ENCODE measurements around the gene CABP1.
A peak's percentile ranks its signal among the peaks of the same experiment; 100 is the strongest.
"Not testable (repeated sequence)": the region's sequence is repeated elsewhere in the genome, so short reads cannot be mapped to it uniquely, and the experiment has no call there.

The CABP1 gene

GRCh38 chr12:120639771-120640721 lies at the start of gene CABP1:
TSS of gene CABP1 (plus strand) at chr12:120640626. CDS start at chr12:120640686, 60 bp downstream.
- Mint-ChIP-seq H3K4me3 (peak within 1 kb of the TSS; percentile 68), H3K27me3 (peaks cover 38% of the 10 kb centered on the region), H3K9me3 (no peaks in the 10 kb centered on the region), H3K4me1 (peaks cover 8% of the 10 kb centered on the region), H3K27ac (no peak within 1 kb of the TSS), H3K36me3 (ENCODE audit: low read depth) (no peaks in the 10 kb centered on the region)
- ATAC-seq, result peak; percentile 86
- peak; percentile 83 for DNase-seq

- no peak for ATAC-seq
- Mint-ChIP-seq H3K27ac (no peak overlapping the region), H3K4me3 (no peak overlapping the region), H3K9me3 (no peaks in the 10 kb centered on the region), H3K36me3 (ENCODE audit: low read depth) (no peaks in the 10 kb centered on the region), H3K27me3 (no peaks in the 10 kb centered on the region), H3K4me1 (no peaks in the 10 kb centered on the region)
- DNase-seq, result no peak
Observed at GRCh38 chr12:120590741-120591407, 49.6 kb upstream of the CABP1 start.

GRCh38 chr12:120592121-120593049 lies 48.0 kb upstream of the CABP1 start:
- H3K4me3 Mint-ChIP-seq, result no peak overlapping the region
- no peaks in the 10 kb centered on the region for H3K4me1 Mint-ChIP-seq
- H3K27me3 Mint-ChIP-seq, result no peaks in the 10 kb centered on the region
- H3K9me3 Mint-ChIP-seq, result no peaks in the 10 kb centered on the region
- H3K27ac Mint-ChIP-seq, result no peak overlapping the region
- ATAC-seq (no peak), DNase-seq (no peak)
- no peaks in the 10 kb centered on the region for H3K36me3 Mint-ChIP-seq (ENCODE audit: low read depth)

DNA sequence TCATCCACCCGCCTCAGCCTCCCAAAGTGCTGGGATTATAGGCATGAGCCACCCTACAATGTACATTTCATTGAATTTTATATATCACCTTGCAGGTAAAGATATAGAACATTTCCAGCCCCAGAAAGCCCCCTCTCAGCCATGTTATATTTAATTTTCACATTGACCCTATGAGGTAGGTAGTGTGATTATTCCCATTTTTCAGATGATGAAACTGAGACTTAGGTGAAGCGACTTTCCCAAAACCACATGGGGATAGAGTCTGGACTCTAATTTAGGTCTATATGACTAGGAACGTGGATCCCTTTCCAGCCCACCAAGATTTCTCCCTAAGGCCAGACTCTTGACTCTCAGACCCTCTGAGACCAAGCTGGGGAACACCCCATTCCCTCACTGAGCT lies 43.5 kb upstream of the CABP1 start:
- Mint-ChIP-seq H3K4me3 (no peak overlapping the region), H3K9me3 (no peaks in the 10 kb centered on the region), H3K36me3 (ENCODE audit: low read depth) (no peaks in the 10 kb centered on the region), H3K27ac (no peak overlapping the region), H3K4me1 (no peaks in the 10 kb centered on the region), H3K27me3 (peaks cover 5% of the 10 kb centered on the region)
- DNase-seq, result no peak
- ATAC-seq, result no peak

DNA sequence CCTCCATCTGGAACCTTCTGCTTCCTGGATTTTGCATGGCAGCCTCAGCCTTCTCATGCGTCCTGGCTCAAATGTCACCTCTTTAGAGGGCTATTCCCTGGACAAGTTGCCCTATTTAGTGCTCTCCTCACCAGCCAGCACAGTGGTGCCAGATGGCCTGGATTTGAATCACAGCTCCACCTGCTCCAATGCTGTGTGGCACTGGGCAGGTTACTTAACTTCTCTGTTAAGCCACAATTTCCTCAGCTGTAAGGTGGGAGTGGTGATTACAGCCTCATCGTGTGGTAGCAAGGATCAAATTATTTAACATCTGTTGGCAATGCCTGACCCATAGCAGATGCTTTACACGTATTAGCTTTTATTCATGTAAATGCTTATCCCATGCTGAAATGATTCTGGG lies 42.6 kb upstream of the CABP1 start:
- H3K4me3 Mint-ChIP-seq, result no peak overlapping the region
- H3K4me1 Mint-ChIP-seq, result no peaks in the 10 kb centered on the region
- no peaks in the 10 kb centered on the region for H3K9me3 Mint-ChIP-seq
- no peak overlapping the region for H3K27ac Mint-ChIP-seq
- no peak for DNase-seq
- no peaks in the 10 kb centered on the region for H3K36me3 Mint-ChIP-seq (ENCODE audit: low read depth)
- peaks cover 7% of the 10 kb centered on the region for H3K27me3 Mint-ChIP-seq
- ATAC-seq, result no peak

DNA sequence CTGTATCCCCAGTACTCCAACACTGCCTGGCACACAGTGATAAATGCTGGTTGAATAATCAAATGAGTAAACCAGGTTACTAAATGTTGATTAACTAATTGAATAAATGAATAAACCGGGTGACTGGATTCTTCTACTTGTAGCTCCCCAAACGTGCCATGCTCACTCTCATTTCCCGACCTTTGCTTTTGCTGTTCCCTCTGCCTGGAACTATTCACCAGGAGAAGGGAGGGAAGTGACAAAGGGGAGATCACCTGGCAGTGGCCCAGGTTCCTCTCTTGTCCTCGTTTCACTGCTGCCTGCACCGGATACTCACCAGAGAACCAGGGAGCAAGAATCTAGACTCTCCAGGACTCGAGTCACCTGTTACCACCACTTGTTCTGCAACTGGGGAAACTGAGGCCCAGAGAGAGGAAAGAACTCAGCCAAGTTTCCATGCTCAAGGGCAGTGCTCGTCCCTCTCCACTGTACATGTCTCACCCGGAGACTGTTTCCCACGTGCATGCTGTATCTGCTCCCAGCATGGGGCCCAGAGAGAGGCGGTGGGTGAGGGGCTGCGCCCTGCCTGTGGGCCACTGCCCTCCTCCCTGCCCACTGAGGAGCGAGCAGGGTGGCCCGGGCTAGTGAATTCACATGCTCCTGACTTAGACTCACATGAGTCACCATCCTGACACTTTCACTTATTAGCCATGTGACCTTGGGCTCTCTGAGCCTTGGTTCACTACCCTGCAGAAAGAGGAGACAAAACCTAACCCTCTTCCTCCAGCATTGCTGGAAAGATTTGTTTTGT lies 41.6 kb upstream of the CABP1 start:
- DNase-seq, result no peak
- ATAC-seq, result peak; percentile 46
- Mint-ChIP-seq H3K9me3 (no peaks in the 10 kb centered on the region), H3K27me3 (peaks cover 7% of the 10 kb centered on the region), H3K4me1 (no peaks in the 10 kb centered on the region), H3K27ac (no peak overlapping the region), H3K4me3 (no peak overlapping the region), H3K36me3 (ENCODE audit: low read depth) (no peaks in the 10 kb centered on the region)

GRCh38 chr12:120599672-120600552 lies 40.5 kb upstream of the CABP1 start:
- Mint-ChIP-seq H3K27me3 (peaks cover 7% of the 10 kb centered on the region), H3K4me1 (no peaks in the 10 kb centered on the region), H3K27ac (no peak overlapping the region), H3K9me3 (no peaks in the 10 kb centered on the region), H3K36me3 (ENCODE audit: low read depth) (no peaks in the 10 kb centered on the region), H3K4me3 (no peak overlapping the region)
- ATAC-seq (no peak), DNase-seq (no peak)

- H3K27me3 Mint-ChIP-seq; ATAC-seq; H3K9me3 Mint-ChIP-seq; H3K36me3 Mint-ChIP-seq (ENCODE audit: low read depth); DNase-seq; H3K4me1 Mint-ChIP-seq; H3K4me3 Mint-ChIP-seq; H3K27ac Mint-ChIP-seq: not testable (repeated sequence)
Observed at GRCh38 chr12:120602416-120602815, 38.0 kb upstream of the CABP1 start.

- peaks cover 10% of the 10 kb centered on the region for H3K4me1 Mint-ChIP-seq
Observed at GRCh38 chr12:120610560-120610959, 29.9 kb upstream of the CABP1 start.

GRCh38 chr12:120611534-120611933 lies 28.9 kb upstream of the CABP1 start:
- not testable (repeated sequence) for ATAC-seq; DNase-seq; H3K27ac Mint-ChIP-seq; H3K36me3 Mint-ChIP-seq (ENCODE audit: low read depth); H3K27me3 Mint-ChIP-seq; H3K4me3 Mint-ChIP-seq; H3K9me3 Mint-ChIP-seq
- H3K4me1 Mint-ChIP-seq, result peaks cover 10% of the 10 kb centered on the region

More at GRCh38 chr12:120610560-120610959, 29.9 kb upstream of the CABP1 start:
- Mint-ChIP-seq H3K36me3 (ENCODE audit: low read depth) (no peaks in the 10 kb centered on the region), H3K9me3 (no peaks in the 10 kb centered on the region), H3K27me3 (no peaks in the 10 kb centered on the region), H3K27ac (no peak overlapping the region), H3K4me3 (no peak overlapping the region)
- DNase-seq, result no peak
- no peak for ATAC-seq

GRCh38 chr12:120614848-120615247 lies 25.6 kb upstream of the CABP1 start:
- H3K36me3 Mint-ChIP-seq (ENCODE audit: low read depth), result no peaks in the 10 kb centered on the region
- DNase-seq, result no peak
- H3K4me1 Mint-ChIP-seq, result peaks cover 14% of the 10 kb centered on the region
- no peaks in the 10 kb centered on the region for H3K9me3 Mint-ChIP-seq
- ATAC-seq, result peak; percentile 79
- no peak overlapping the region for H3K4me3 Mint-ChIP-seq
- H3K27me3 Mint-ChIP-seq, result peaks cover 20% of the 10 kb centered on the region
- H3K27ac Mint-ChIP-seq, result peak overlapping the region; percentile 71

DNA sequence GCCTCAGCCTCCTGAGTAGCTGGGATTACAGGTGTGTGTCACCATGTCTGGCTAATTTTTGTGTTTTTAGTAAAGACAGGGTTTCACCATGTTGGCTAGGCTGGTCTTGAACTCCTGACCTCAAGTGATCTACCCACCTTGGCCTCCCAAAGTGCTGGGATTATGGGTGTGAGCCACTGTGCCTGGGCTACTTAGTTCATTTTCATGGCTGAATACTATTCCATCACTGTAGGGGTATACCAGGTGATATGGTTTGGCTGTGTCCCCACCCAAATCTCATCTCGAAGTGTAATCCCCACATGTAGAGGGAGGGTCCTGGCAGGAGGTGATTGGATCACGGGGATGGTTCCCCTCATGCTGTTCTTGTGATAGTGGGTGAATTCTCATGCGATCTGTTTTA lies 23.2 kb upstream of the CABP1 start:
- H3K4me3 Mint-ChIP-seq, H3K27ac Mint-ChIP-seq: not testable (repeated sequence)

DNA sequence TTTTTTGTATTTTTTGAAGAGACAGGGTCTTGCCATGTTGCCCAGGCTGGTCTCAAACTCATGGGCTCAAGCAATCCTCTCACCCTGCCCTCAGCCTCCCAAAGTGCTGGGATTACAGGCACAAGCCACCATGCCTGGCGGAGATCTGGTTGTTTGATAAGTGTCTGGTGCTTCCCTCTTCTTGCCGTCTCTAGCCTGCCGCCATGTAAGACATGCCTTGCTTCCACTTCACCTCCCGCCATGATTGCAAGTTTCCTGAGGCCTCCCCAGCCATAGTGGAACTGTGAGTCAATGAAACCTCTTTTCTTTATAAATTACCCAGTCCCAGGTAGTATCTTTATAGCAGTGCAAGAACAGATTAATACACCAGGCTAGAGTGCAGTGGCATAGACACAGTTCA lies 22.7 kb upstream of the CABP1 start:
- Mint-ChIP-seq H3K4me1 (peaks cover 14% of the 10 kb centered on the region), H3K27me3 (peaks cover 34% of the 10 kb centered on the region)
- not testable (repeated sequence) for H3K4me3 Mint-ChIP-seq; H3K9me3 Mint-ChIP-seq; H3K27ac Mint-ChIP-seq; H3K36me3 Mint-ChIP-seq (ENCODE audit: low read depth); DNase-seq; ATAC-seq

More for the DNA sequence above, 23.2 kb upstream of the CABP1 start:
- H3K9me3 Mint-ChIP-seq; H3K36me3 Mint-ChIP-seq (ENCODE audit: low read depth); ATAC-seq; DNase-seq: not testable (repeated sequence)
- Mint-ChIP-seq H3K4me1 (peaks cover 14% of the 10 kb centered on the region), H3K27me3 (peaks cover 34% of the 10 kb centered on the region)
